HG02798 (cell line): ENCODE data around the gene GTF2H2C.
"Not testable (repeated sequence)": the region's sequence is repeated elsewhere in the genome, so short reads cannot be mapped to it uniquely, and the experiment has no call there.

Source experiments
- ATAC-seq: cut with Tn5 transposase; IDR thresholded peaks from one replicate; pipeline ENCODE4 v1.9.1; 2021; ENCODE audit warnings: mild to moderate bottlenecking; ENCODE audit not compliant: unreplicated experiment, poor library complexity

The GTF2H2C gene

DNA sequence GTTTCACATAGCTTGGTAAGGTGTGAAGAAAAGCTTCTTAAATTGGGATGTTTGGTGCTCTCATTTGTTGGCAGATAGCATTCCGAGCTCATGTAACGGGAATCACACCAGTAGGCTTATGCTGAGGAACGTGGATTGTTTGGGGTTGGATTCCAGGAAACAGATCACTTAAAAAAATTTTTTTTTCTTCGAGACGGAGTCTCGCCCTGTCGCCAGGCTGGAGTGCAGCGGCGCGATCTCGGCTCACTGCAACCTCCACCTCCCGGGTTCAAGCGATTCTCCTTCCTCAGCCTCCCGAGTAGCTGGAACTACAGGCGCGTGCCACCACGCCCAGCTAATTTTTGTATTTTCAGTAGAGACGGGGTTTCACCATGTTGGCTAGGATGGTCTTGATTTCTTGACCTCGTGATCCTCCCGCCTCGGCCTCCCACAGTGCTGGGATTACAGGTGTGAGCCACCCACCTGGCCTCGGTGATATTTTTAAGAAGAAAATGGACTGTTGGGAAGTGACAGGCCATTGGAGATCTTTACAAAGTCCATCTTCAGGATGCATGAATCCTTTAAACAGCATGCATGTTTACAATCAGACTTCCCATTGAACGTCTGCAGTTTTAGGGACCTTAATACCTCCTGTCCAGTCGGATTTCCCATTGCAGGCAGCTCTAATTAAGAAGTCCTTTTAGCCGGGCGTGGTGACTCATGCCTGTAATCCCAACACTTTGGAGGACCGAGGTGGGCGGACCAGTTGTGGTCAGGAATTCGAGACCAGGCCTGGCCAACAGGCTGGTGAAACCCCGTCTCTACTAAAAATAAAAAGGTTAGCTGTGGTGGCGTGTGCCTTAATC, 818 bp downstream of the GTF2H2C start:
- ATAC-seq, result not testable (repeated sequence)

DNA sequence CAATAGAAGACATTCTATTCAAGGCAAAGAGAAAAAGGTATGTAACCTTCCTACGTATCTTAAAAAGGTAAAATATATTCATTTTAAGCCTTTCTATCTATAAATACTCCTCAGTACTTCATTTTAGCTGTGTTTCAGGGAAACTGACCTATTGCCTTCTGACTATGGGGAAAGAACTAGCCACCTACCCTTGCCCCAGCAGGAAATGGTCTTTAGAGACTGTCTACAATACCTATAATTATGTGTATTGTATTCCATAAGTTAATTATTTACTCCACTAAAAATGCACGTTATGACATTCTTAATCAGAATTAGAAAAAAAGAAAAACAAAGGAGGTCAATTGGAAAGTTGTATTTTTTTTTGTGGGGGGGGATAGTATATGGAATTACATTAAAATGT, 6.2 kb downstream of the GTF2H2C start:
- ATAC-seq, result not testable (repeated sequence)

DNA sequence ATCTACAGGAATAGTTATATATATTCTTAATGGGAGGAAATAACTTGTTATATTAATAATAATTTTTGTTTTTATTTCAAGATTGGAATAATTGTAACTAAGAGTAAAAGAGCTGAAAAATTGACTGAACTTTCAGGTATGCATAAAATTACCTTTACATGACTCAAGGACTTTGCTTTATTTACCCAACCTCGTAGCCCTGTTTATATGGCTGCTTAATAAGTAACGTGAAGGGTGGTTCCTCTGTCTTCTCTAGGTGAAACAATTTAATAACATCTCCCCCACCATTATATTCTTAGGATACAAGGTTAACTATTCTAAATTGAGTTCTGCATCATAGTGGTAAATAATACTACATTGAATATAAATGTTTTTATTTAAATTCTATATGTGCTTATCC, 8.1 kb downstream of the GTF2H2C start:
- ATAC-seq, result not testable (repeated sequence)

GRCh38 chr5:69583356-69583755, 23.4 kb downstream of the GTF2H2C start:
- ATAC-seq, result not testable (repeated sequence)

DNA sequence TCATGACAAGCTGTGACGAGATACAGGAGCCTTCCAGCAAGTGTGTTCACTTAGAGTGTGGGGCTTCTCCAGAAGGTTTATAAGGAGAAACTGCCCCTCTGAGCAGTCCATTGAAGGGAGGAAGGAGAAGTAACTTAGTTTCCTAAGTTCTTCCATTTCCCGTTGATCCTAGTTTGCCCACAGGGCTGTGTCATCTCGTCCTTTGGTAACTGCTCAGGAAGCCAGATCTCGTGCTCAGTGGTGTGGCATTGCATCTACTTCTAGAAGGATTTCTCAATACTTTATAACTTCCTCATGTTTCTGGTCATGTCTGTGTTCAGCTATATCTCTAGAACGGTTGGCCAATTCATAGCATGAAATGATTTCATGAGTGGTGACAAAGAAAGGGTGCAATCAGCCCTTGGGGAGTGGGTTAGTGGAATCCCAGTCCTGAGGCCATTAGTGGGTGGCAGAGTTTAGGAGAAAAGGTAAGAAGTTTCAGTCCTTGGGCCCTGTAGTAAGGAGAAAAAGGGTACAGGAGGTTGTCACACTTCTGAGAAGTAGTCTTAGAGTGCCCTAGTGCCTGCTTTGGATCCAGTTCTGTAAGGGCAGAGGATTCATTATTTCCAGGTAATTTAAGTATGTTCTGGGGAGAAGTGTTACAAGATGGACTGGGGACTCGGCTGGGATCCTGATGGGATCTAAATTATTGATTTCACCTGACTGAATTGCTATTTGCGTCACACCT, 36.3 kb downstream of the GTF2H2C start:
- ATAC-seq, result not testable (repeated sequence)

- ATAC-seq, result peak; percentile 89
These were observed 42.0 kb downstream of the GTF2H2C start for GRCh38 chr5:69601947-69602346.

DNA sequence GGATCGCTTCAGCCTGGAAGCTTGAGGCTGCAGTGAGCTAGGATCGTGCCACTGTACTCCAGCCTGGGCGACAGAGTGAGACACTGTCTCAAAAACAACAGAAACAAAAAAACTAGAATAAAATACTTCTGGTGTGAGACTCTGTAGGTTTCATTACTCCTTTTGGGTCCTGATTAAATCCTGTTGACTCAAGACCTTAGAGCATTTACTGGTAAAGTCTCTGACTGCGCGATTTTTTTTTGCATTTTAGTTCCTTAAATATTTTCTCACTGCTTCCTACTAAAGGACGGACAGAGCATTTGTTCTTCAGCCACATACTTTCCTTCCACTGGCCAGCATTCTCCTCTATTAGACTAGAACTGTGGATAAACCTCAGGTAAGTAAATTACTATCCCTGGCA, 46.8 kb downstream of the GTF2H2C start:
- not testable (repeated sequence) for ATAC-seq

DNA sequence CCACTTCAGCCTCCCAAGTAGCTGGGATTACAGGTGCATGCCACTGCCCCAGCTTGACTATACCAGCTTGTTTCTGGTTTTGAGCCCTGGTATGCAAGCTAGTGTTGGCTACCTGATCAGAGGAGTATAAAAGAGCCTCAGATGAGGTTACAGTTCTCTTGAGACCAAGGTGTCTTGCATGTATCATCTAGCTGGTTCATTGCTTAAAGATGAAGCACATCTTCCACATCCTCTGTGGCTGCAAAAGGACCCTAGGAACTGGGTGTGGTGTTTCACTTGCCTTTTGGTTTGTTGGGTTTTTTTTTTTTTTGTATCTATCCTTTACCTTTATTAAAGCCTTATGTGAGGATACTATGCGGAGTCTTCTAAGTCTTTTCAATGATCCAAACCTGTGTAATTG, 47.8 kb downstream of the GTF2H2C start:
- ATAC-seq, result not testable (repeated sequence)

- not testable (repeated sequence) for ATAC-seq
These were observed 49.0 kb downstream of the GTF2H2C start for GRCh38 chr5:69608861-69609496.

DNA sequence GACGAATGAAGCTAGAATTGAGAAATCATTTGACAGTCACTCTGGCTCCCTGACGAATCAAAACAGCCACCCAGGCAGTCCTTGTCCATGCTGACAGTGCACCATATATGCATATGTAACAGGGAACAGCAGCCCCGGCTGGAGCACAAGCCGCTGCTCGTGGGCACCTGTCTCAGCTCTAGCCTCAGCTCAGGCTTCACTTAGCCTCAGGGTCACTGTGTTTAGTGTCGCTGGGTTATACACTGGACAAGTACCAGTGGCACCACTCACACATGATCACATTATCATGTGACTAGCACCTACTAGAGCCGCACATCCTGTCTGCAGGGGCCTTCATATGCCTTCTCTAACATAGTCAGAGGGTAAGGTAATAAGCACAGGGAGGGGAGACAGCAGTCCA, 54.9 kb downstream of the GTF2H2C start:
- not testable (repeated sequence) for ATAC-seq

DNA sequence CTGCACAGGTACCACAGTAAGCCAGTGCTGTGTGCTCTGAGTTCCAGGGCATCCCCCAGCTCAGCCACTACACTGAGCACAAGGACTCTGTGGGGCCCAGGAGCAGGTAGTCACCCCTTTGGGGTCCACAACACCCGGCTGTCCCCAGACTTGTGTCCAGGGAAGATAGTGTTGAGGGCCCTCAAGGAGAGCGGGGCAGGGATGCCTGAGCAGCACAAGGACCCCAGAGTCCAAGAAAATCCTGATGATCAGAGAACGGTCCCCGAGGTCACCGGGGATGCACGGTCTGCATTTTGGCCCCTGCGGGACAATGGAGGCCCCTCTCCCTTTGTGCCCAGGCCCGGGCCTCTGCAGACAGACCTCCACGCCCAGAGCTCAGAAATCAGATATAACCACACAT, 71.9 kb downstream of the GTF2H2C start:
- not testable (repeated sequence) for ATAC-seq
